HCT116 (cell line): Measurements from ENCODE around the gene ZDHHC9. TPM values are rescaled to one million over a fixed set of nuclear protein-coding genes. Genes with fewer than 3 reads are reported as not detected.

ENCODE experiments used
- ATAC-seq: fragments of 200-7000 bp; cut with Tn5 transposase; 2 replicates; pipeline ENCODE4 v1.9.1; 2020; ENCODE audit warnings: mild to moderate bottlenecking, moderate library complexity
- BruUV-seq: library from RNA; stranded (reverse); fragments of 400-500 nt; replicated peaks from 2 replicates; lab custom pipeline; 2021; lab: Mats Ljungman, UMichigan
- CTCF ChIA-PET: fragments of 300-600 bp; sonication (Branson Sonifier 250); formaldehyde crosslinking; loops from one replicate; lab custom pipeline; 2021; ENCODE audit warnings: antibody characterized with exemption; lab: Charles Lee
- POLR2A ChIA-PET: fragments of 300-600, 350-600 bp; sonication (Branson Sonifier 250); formaldehyde crosslinking; loops from one replicate; lab custom pipeline; 2021; ENCODE audit warnings: antibody characterized with exemption; lab: Charles Lee
- RAD21 ChIA-PET, 2 experiments: fragments of 300-600 bp; sonication (Branson Sonifier 250); formaldehyde crosslinking; loops; one replicate each; lab custom pipeline; 2023; ENCODE audit warnings: low total read pairs in 2 of 2; ENCODE audit not compliant: uncharacterized antibody in 2 of 2, unreplicated experiment in 2 of 2, low non-redundant PET in 1 of 2; lab: Charles Lee
- DNase-seq: peaks from one replicate; pipeline ENCODE4 v3.0.0-alpha.2; 2010; ENCODE audit warnings: low read depth, low spot score
- H2AFZ ChIP-seq: fragments of 200-600 bp; shearing (Covaris generic), sonication (generic); 2 replicates; pipeline ENCODE4 v1.6.1; 2017; ENCODE audit warnings: low read depth, mixed run types, mixed read lengths, antibody characterized with exemption, low read length; ENCODE audit not compliant: poor library complexity, severe bottlenecking
- H3K27ac ChIP-seq: 2 replicates; pipeline ENCODE4 v1.5.1; 2012; ENCODE audit warnings: low read depth, low read length
- H3K27me3 ChIP-seq: fragments of 200-600 bp; sonication (generic); 2 replicates; pipeline ENCODE4 v1.6.1; 2016; ENCODE audit warnings: mixed run types, low read length, mixed read lengths; ENCODE audit not compliant: insufficient read depth
- H3K36me3 ChIP-seq, 2 experiments: fragments of 200-500 bp in 1 of 2; fragments of 200-600 bp in 1 of 2; sonication (Bioruptor generic) in 1 of 2; sonication (generic) in 1 of 2; 2 replicates each; pipeline versions ENCODE4 v1.5.1 to v1.6.1; 2014 to 2016; ENCODE audit warnings: low read length in 2 of 2, inconsistent platforms in 1 of 2, mixed read lengths in 1 of 2, mixed run types in 1 of 2; ENCODE audit not compliant: insufficient read depth in 2 of 2, control insufficient read depth in 1 of 2
- H3K4me1 ChIP-seq, 2 experiments: fragments of 200-600 bp in 1 of 2; sonication (generic) in 1 of 2; 2 replicates each; pipeline versions ENCODE4 v1.5.1 to v1.6.1; 2012 to 2017; ENCODE audit warnings: low read length in 2 of 2, inconsistent platforms in 1 of 2, mild to moderate bottlenecking in 1 of 2, mixed read lengths in 1 of 2, mixed run types in 1 of 2, moderate library complexity in 1 of 2; ENCODE audit not compliant: insufficient read depth in 2 of 2, control insufficient read depth in 1 of 2
- H3K4me2 ChIP-seq: fragments of 200-600 bp; sonication (generic); 2 replicates; pipeline ENCODE4 v1.6.1; 2017; ENCODE audit warnings: mixed run types, low read length, mixed read lengths
- H3K4me3 ChIP-seq, 2 experiments: fragments of 200-600 bp in 1 of 2; sonication (generic) in 1 of 2; replicated peaks in 1 of 2; 2 replicates each; pipeline ENCODE4 v1.5.1; 2011 to 2016; ENCODE audit warnings: low read length in 2 of 2, control low read depth in 1 of 2, low read depth in 1 of 2, mild to moderate bottlenecking in 1 of 2, mixed read lengths in 1 of 2, mixed run types in 1 of 2
- H3K79me2 ChIP-seq: fragments of 200-600 bp; sonication (generic); 2 replicates; pipeline ENCODE4 v1.6.1; 2017; ENCODE audit warnings: mild to moderate bottlenecking, mixed run types, low read length, moderate library complexity, mixed read lengths; ENCODE audit not compliant: insufficient read depth
- H3K9ac ChIP-seq: fragments of 200-600 bp; sonication (generic); 2 replicates; pipeline ENCODE4 v1.6.1; 2016; ENCODE audit warnings: low read length, mixed read lengths
- H3K9me2 ChIP-seq: fragments of 200-600 bp; sonication (generic), shearing (Covaris generic); 2 replicates; pipeline ENCODE4 v1.6.1; 2017; ENCODE audit warnings: mixed run types, mild to moderate bottlenecking, moderate library complexity; ENCODE audit not compliant: insufficient read depth
- H3K9me3 ChIP-seq, 2 experiments: fragments of 200-500 bp in 1 of 2; fragments of 200-600 bp in 1 of 2; sonication (Bioruptor generic) in 1 of 2; sonication (generic) in 1 of 2; 2 replicates each; pipeline ENCODE4 v1.6.1; 2014 to 2017; ENCODE audit warnings: low read length in 2 of 2, mixed read lengths in 2 of 2, inconsistent platforms in 1 of 2, low read depth in 1 of 2, mild to moderate bottlenecking in 1 of 2, mixed run types in 1 of 2, moderate library complexity in 1 of 2; ENCODE audit not compliant: control insufficient read depth in 1 of 2, insufficient read depth in 1 of 2
- H4K20me1 ChIP-seq: fragments of 200-600 bp; sonication (generic), shearing (Covaris generic); 2 replicates; pipeline ENCODE4 v1.6.1; 2017; ENCODE audit warnings: mixed run types, mild to moderate bottlenecking, moderate library complexity; ENCODE audit not compliant: insufficient read depth
- CBX3 ChIP-seq: IDR thresholded peaks from 2 replicates; pipeline ENCODE4 v1.6.1; 2012; ENCODE audit warnings: low read depth
- CEBPB ChIP-seq: IDR thresholded peaks from 2 replicates; pipeline ENCODE4 v1.6.1; 2012; ENCODE audit warnings: low read depth
- CTCF ChIP-seq, 3 experiments: fragments of 200-600 bp in 1 of 3; sonication (generic) in 1 of 3; IDR thresholded peaks in 2 of 3; conservative IDR thresholded peaks in 1 of 3; 2 replicates each; pipeline ENCODE4 v1.5.1; 2012 to 2017; ENCODE audit warnings: low read depth in 2 of 3, low read length in 2 of 3, antibody characterized with exemption in 1 of 3, borderline replicate concordance in 1 of 3, control low read depth in 1 of 3, mild to moderate bottlenecking in 1 of 3, mixed read lengths in 1 of 3, mixed run types in 1 of 3, moderate library complexity in 1 of 3; ENCODE audit not compliant: insufficient read depth in 1 of 3
- EGR1 ChIP-seq: IDR thresholded peaks from 2 replicates; pipeline ENCODE4 v1.6.1; 2012; ENCODE audit warnings: low read depth
- ELF1 ChIP-seq: IDR thresholded peaks from 2 replicates; pipeline ENCODE4 v1.6.1; 2012; ENCODE audit warnings: low read depth, borderline replicate concordance
- EZH2 ChIP-seq: fragments of 200-600 bp; sonication (generic); IDR thresholded peaks from 2 replicates; pipeline ENCODE4 v1.6.1; 2017; ENCODE audit warnings: antibody characterized with exemption, mixed run types
- FOSL1 ChIP-seq: IDR thresholded peaks from 2 replicates; pipeline ENCODE4 v1.6.1; 2012; ENCODE audit warnings: low read depth
- RAD21 ChIP-seq: IDR thresholded peaks from 2 replicates; pipeline ENCODE4 v1.6.1; 2012; ENCODE audit warnings: low read depth, mild to moderate bottlenecking
- YY1 ChIP-seq: IDR thresholded peaks from 2 replicates; pipeline ENCODE4 v1.6.1; 2011; ENCODE audit warnings: low read length, low read depth, moderate library complexity, mild to moderate bottlenecking; ENCODE audit not compliant: insufficient replicate concordance; ENCODE audit errors: extremely low read depth
- ZFX ChIP-seq: fragments of 450-650 bp; IDR thresholded peaks from 2 replicates; pipeline ENCODE4 v1.6.1; 2017
- ZNF274 ChIP-seq: fragments of 200-500 bp; sonication (Bioruptor generic); IDR thresholded peaks from 2 replicates; pipeline ENCODE4 v1.6.1; 2014; ENCODE audit warnings: mild to moderate bottlenecking, low read depth, low read length, inconsistent platforms
- intact Hi-C: fragments of 100-400 bp; cut with micrococcal nuclease; formaldehyde crosslinking; loops from 2 replicates; pipeline ENCODE4 v1.10.0; 2022
- total RNA-seq: library from RNA; stranded (reverse); gene quantifications from one replicate; pipeline ENCODE4 v1.2.1, GENCODE V29; 2021; ENCODE audit not compliant: unreplicated experiment
- TF ChIP-seq, protein P1 (sequence below): IDR thresholded peaks from 2 replicates; pipeline ENCODE4 v1.6.1; 2012; ENCODE audit warnings: low read depth
- TF ChIP-seq, protein P2 (sequence below): IDR thresholded peaks from 2 replicates; pipeline ENCODE4 v1.6.1; 2012

The ZDHHC9 gene
- total RNA-seq, 1 experiment from 2014 or later: 18.9 TPM

- H4K20me1 ChIP-seq: no peaks in the 10 kb centered on the region
- H3K27ac ChIP-seq: no peak overlapping the region
- H3K4me2 ChIP-seq: no peak overlapping the region
- DNase-seq (no peak), ATAC-seq (no peak)
- RAD21 ChIA-PET: no interaction called here
- H3K27me3 ChIP-seq: no peaks in the 10 kb centered on the region
- H3K36me3 ChIP-seq: no peaks in the 10 kb centered on the region
- H3K9me2 ChIP-seq: no peaks in the 10 kb centered on the region
- intact Hi-C loops: no loop called here
- no peaks in the 10 kb centered on the region for H3K79me2 ChIP-seq
- POLR2A ChIA-PET: no interaction called here
- no peak overlapping the region for H3K4me3 ChIP-seq
- no peaks in the 10 kb centered on the region for H3K4me1 ChIP-seq
- no peak overlapping the region for H2AFZ ChIP-seq
- CTCF ChIA-PET: no interaction called here
- no TSS peak for BruUV-seq
- H3K9ac ChIP-seq: no peak overlapping the region
- H3K9me3 ChIP-seq: no peaks in the 10 kb centered on the region
- TF ChIP-seq, protein P1, sequence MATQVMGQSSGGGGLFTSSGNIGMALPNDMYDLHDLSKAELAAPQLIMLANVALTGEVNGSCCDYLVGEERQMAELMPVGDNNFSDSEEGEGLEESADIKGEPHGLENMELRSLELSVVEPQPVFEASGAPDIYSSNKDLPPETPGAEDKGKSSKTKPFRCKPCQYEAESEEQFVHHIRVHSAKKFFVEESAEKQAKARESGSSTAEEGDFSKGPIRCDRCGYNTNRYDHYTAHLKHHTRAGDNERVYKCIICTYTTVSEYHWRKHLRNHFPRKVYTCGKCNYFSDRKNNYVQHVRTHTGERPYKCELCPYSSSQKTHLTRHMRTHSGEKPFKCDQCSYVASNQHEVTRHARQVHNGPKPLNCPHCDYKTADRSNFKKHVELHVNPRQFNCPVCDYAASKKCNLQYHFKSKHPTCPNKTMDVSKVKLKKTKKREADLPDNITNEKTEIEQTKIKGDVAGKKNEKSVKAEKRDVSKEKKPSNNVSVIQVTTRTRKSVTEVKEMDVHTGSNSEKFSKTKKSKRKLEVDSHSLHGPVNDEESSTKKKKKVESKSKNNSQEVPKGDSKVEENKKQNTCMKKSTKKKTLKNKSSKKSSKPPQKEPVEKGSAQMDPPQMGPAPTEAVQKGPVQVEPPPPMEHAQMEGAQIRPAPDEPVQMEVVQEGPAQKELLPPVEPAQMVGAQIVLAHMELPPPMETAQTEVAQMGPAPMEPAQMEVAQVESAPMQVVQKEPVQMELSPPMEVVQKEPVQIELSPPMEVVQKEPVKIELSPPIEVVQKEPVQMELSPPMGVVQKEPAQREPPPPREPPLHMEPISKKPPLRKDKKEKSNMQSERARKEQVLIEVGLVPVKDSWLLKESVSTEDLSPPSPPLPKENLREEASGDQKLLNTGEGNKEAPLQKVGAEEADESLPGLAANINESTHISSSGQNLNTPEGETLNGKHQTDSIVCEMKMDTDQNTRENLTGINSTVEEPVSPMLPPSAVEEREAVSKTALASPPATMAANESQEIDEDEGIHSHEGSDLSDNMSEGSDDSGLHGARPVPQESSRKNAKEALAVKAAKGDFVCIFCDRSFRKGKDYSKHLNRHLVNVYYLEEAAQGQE: no peak
- TF ChIP-seq EZH2: no peak
- no peak for TF ChIP-seq YY1
- no peak for TF ChIP-seq EGR1
- no peak for TF ChIP-seq ELF1
- TF ChIP-seq, protein P2, sequence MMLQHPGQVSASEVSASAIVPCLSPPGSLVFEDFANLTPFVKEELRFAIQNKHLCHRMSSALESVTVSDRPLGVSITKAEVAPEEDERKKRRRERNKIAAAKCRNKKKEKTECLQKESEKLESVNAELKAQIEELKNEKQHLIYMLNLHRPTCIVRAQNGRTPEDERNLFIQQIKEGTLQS: no peak
- TF ChIP-seq CTCF (IDR thresholded peaks at IDR 0.05 in 2 of 3, conservative IDR thresholded peaks at IDR 0.05 in 1 of 3; ENCODE audit: borderline replicate concordance in 1 of 3, insufficient read depth in 1 of 3, low read depth in 2 of 3, low read length in 2 of 3): no peak
- no peak for TF ChIP-seq RAD21
- no peak for TF ChIP-seq CEBPB
- TF ChIP-seq FOSL1: no peak
- TF ChIP-seq ZNF274: no peak
- no peak for TF ChIP-seq CBX3
- no peak for TF ChIP-seq ZFX
Measured at GRCh38 chrX:129797251-129797906, 46.3 kb downstream of the ZDHHC9 start.
